Coronary artery (tissue), 2 donors: ENCODE results near the gene NEURL2.
"Not testable (repeated sequence)": the region's sequence is repeated elsewhere in the genome, so short reads cannot be mapped to it uniquely, and the experiment has no call there.

Experiments
- DNase-seq: peaks from one replicate; pipeline ENCODE4 v3.0.0-alpha.2; 2017; ENCODE audit warnings: low spot score
- H3K27ac ChIP-seq, 2 donors: fragments of 200-600 bp; sonication (generic); one replicate each; pipeline ENCODE4 v1.5.1; 2016 to 2019
- H3K4me3 ChIP-seq: fragments of 200-600 bp; sonication (generic); 2 replicates; pipeline ENCODE4 v1.5.1; 2016; ENCODE audit warnings: mild to moderate bottlenecking, moderate library complexity
- TF ChIP-seq, protein P1 (sequence below): fragments of 200-600 bp; sonication (generic); IDR thresholded peaks from one replicate; pipeline ENCODE4 v1.5.1; 2019; ENCODE audit warnings: antibody characterized with exemption

The NEURL2 gene

DNA sequence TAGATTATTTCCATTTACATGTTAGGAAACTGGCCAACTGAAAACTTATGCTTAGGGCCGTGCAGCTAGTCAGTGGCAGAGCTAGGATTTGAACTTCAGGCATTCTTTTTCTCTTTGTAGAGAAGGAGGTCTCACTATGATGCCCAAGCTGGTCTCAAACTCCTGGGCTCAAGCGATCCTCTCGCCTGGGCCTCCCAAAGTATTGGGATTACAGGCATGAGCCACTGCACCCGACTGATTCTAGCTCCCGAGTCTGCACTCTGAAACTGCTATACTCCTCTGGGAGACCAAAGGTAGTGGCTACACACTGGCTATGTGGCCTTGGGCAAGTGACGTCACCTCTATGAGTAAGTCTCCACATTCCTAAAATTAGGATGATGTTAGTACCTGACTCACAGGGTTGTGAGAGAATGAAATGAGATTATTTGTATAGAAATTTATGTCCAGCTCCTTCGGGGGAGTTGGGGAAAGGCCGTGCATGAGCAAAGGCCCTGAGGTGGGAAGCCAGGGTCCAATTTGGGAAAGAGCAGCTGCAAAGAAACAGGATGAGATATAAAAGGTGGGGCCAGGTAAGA, 14.6 kb upstream of the NEURL2 start:
- TF ChIP-seq, protein P1, sequence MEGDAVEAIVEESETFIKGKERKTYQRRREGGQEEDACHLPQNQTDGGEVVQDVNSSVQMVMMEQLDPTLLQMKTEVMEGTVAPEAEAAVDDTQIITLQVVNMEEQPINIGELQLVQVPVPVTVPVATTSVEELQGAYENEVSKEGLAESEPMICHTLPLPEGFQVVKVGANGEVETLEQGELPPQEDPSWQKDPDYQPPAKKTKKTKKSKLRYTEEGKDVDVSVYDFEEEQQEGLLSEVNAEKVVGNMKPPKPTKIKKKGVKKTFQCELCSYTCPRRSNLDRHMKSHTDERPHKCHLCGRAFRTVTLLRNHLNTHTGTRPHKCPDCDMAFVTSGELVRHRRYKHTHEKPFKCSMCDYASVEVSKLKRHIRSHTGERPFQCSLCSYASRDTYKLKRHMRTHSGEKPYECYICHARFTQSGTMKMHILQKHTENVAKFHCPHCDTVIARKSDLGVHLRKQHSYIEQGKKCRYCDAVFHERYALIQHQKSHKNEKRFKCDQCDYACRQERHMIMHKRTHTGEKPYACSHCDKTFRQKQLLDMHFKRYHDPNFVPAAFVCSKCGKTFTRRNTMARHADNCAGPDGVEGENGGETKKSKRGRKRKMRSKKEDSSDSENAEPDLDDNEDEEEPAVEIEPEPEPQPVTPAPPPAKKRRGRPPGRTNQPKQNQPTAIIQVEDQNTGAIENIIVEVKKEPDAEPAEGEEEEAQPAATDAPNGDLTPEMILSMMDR = no peak
- no peak for DNase-seq
- no peak overlapping the region for H3K27ac ChIP-seq
- H3K4me3 ChIP-seq = no peak overlapping the region

DNA sequence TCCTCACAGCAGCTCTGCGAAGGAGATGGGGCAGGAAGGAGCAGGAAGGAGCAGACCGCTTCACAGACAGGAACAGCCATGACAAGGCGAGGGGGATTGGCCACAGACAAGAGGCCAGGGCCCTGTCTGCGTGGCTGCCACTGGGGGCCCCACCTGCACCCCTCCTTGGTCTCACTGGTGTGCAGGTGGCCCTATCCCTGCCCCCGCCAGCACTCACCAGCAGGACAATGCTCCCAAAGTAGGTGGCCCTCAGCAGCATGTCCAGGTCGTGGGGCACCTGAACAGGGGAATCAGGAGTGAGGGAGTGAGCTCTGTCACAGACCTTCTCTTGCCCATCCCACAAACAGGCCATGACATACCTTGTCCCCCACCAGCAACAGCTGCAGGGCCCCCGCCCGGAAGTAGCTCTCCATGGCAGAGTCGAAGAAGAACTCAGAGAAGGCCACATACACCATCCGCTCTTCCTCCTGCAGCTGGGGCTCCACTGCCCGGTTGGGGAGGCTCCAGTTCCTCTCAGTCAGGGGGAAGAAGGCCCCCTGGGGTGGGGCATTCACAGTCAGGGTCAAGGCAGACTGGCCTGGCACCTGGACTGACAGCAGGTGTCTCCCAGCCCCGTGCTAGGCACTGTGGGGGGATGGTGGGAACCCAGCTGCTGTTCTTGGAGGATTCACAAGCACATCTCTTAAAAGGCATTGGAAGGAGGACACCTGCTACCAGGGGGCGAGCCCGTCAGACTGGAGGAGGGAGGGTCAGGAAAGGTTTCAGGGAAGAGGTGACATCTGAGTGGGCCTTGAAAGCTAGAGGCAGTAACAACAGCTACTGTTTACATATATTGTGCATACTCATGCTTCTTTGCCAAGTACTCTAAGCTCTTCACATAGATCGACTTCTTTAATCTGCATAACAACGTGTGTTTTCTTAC, 13.8 kb upstream of the NEURL2 start:
- TF ChIP-seq, protein P1 = no peak
- no peak overlapping the region for H3K27ac ChIP-seq
- no peak overlapping the region for H3K4me3 ChIP-seq
- no peak for DNase-seq

DNA sequence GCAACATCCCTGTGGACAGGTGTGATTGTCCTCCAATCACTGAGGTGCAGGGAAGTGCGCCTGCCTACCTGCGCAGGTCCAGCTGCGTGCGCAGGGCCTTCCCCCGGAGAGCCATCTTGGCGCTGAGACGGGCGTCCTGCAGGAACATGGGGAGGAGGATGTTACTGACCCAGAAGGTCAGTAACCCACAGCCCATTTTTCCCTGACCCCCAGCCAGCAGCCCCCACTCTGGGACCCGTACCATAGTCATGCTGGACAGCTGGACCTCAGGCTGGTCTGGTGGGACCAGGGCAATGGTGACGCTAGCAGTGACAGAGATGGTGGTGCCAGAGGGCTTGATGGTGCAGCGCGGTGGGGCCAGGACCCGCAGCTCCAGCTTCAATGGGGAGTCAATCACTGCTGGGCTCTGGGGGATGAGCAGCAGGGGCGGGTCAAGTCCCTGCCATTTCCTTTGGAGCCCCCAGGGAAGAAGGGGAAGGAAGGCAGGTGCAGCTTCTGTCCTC, 11.2 kb upstream of the NEURL2 start:
- H3K4me3 ChIP-seq = no peak overlapping the region
- TF ChIP-seq, protein P1 = no peak
- no peak overlapping the region for H3K27ac ChIP-seq
- DNase-seq = no peak

DNA sequence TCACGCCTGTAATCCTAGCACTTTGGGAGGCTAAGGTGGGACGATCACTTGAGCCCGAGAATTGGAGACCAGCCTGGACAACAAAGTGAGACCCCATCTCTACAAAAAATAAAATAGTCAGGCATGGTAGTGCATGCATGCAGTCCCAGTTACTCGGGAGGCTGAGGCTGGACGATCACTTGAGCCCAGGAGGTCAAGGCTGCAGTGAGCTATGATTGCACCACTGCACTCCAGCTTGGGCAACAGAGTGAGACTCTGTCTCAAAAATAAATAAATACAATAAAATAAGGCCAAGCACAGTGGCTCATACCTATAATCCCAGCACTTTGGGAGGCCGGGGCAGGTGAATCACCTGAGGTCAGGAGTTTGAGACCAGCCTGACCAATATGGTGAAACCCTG, 10.3 kb upstream of the NEURL2 start:
- H3K27ac ChIP-seq, DNase-seq, H3K4me3 ChIP-seq: not testable (repeated sequence)

DNA sequence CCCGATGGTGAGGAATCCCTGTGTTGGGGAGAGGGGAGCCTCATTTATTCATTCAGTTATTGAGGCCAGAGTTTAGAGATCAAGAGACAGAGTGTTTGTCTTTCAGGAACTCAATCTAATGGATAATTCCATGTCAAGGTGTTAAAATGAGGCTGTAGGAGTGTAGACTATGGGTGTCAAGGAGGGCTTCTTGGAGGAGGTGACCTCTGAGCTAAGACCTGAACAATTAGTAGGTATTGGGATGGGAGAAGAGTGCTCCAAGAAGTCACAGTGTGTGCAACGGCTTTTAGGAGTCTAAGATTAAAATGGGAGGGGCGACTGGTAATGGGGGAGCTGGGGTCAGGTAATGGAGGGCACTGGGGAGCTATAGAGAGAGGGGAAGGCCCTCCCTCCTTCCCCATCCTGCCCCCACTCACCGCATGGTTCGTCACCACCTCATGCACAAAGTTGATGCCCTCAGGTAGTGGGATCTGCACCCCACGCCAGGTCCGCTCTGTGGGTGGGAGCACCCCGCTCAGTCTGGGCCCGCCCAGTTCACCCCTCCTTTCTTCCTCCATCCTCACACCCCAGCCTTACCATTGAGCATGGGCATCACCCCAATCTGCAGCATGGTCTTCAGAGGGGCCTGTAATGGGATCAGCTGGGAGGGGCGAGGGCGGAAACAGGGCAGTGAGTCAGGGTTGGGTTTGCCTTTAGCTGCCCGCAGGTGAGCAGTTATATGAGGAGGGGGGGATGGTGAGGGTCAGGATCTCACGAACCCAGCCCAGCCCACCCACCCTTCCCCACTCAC, 8.2 kb upstream of the NEURL2 start:
- TF ChIP-seq, protein P1 = no peak
- no peak for DNase-seq
- Histone ChIP-seq H3K4me3 (no peak overlapping the region), H3K27ac (no peak overlapping the region)

DNA sequence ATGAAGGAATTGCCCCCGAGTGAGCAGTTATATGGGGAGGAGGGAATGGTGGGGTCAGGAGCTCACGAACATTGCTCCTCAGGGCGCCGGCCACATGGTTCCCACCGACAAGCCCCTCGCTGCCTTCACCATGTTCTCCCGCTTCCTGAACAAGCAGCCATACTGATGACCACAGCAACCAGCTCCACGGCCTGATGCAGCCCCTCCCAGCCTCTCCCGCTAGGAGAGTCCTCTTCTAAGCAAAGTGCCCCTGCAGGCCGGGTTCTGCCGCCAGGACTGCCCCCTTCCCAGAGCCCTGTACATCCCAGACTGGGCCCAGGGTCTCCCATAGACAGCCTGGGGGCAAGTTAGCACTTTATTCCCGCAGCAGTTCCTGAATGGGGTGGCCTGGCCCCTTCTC, 7.3 kb upstream of the NEURL2 start:
- Histone ChIP-seq H3K27ac (no peak overlapping the region), H3K4me3 (no peak overlapping the region)
- TF ChIP-seq, protein P1 = no peak
- DNase-seq = no peak

DNA sequence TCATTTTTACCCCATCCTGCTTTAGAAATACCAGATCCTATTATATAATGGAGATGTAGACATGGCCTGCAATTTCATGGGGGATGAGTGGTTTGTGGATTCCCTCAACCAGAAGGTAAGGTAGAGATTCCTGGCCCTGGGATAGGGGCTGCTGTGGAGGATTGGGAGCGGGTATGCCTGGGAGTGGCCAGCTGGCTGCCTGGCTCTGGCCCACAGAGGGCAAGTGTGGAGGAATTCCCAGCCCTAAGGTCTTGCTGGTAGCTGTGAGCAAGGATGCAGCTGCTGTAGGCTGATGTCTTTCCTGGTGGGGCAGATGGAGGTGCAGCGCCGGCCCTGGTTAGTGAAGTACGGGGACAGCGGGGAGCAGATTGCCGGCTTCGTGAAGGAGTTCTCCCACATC, 6.7 kb upstream of the NEURL2 start:
- no peak overlapping the region for H3K4me3 ChIP-seq
- no peak overlapping the region for H3K27ac ChIP-seq
- TF ChIP-seq, protein P1 = no peak
- no peak for DNase-seq
